Neural cell (in vitro differentiated cells): ENCODE measurements around the gene CIDEA. TPM values are rescaled to one million over a fixed set of nuclear protein-coding genes. Genes with fewer than 3 reads are reported as not detected.
"Not testable (repeated sequence)": the region's sequence is repeated elsewhere in the genome, so short reads cannot be mapped to it uniquely, and the experiment has no call there.

Experiments
- H2AFZ ChIP-seq: fragments of 200-600, 300-800 bp; sonication (generic), shearing (Covaris generic); 2 replicates; pipeline ENCODE4 v1.6.0; 2014; ENCODE audit warnings: low read depth, mild to moderate bottlenecking, antibody characterized with exemption, low read length, moderate library complexity
- H3F3A ChIP-seq: fragments of 200-600 bp; shearing (Covaris generic); 2 replicates; pipeline ENCODE4 v1.6.1; 2016; ENCODE audit warnings: mild to moderate bottlenecking, moderate library complexity, mixed read lengths, antibody characterized with exemption, low read length; ENCODE audit not compliant: insufficient read depth, poor library complexity, severe bottlenecking
- H3K27ac ChIP-seq: fragments of 200-600, 300-800 bp; sonication (generic), shearing (Covaris generic); 2 replicates; pipeline ENCODE4 v1.5.1; 2014; ENCODE audit warnings: mild to moderate bottlenecking, low read length, moderate library complexity
- H3K27me3 ChIP-seq: fragments of 300-800, 200-600 bp; sonication (generic), shearing (Covaris generic); 2 replicates; pipeline ENCODE4 v1.6.0; 2014; ENCODE audit warnings: mild to moderate bottlenecking, low read depth, low read length, moderate library complexity; ENCODE audit not compliant: insufficient read depth
- H3K36me3 ChIP-seq: fragments of 300-800, 200-600 bp; sonication (generic), shearing (Covaris generic); 2 replicates; pipeline ENCODE4 v1.5.1; 2014; ENCODE audit warnings: mild to moderate bottlenecking, antibody characterized with exemption, low read length, moderate library complexity; ENCODE audit not compliant: insufficient read depth
- H3K4me2 ChIP-seq: fragments of 300-800, 200-600 bp; sonication (generic), shearing (Covaris generic); 2 replicates; pipeline ENCODE4 v1.6.0; 2014; ENCODE audit warnings: mild to moderate bottlenecking, low read length
- H3K4me3 ChIP-seq: fragments of 300-800, 200-600 bp; sonication (generic), shearing (Covaris generic); 2 replicates; pipeline ENCODE4 v1.5.1; 2014; ENCODE audit warnings: mild to moderate bottlenecking, low read length, moderate library complexity
- H3K79me2 ChIP-seq: fragments of 200-600 bp; shearing (Covaris generic); replicated peaks from 2 replicates; pipeline ENCODE4 v1.6.0; 2014; ENCODE audit warnings: mild to moderate bottlenecking, low read length, moderate library complexity; ENCODE audit not compliant: insufficient read depth
- H3K9ac ChIP-seq: fragments of 300-800, 200-600 bp; sonication (generic), shearing (Covaris generic); 2 replicates; pipeline ENCODE4 v1.6.1; 2016; ENCODE audit warnings: mild to moderate bottlenecking, low read length, mixed read lengths
- H3K9me2 ChIP-seq: fragments of 200-600 bp; shearing (Covaris generic); 2 replicates; pipeline ENCODE4 v1.6.1; 2016; ENCODE audit warnings: mild to moderate bottlenecking, low read length, mixed read lengths; ENCODE audit not compliant: insufficient read depth
- H3K9me3 ChIP-seq: fragments of 200-600, 300-800 bp; sonication (generic), shearing (Covaris generic); 2 replicates; pipeline ENCODE4 v1.6.1; 2016; ENCODE audit warnings: mild to moderate bottlenecking, mixed run types, low read length, moderate library complexity, mixed read lengths
- H4K20me1 ChIP-seq: fragments of 200-600 bp; shearing (Covaris generic); 2 replicates; pipeline ENCODE4 v1.6.1; 2016; ENCODE audit warnings: mild to moderate bottlenecking, mixed run types; ENCODE audit not compliant: insufficient read depth
- EP300 ChIP-seq: fragments of 450-650 bp; conservative IDR thresholded peaks from 2 replicates; pipeline ENCODE4 v1.6.1; 2014; ENCODE audit warnings: antibody characterized with exemption, mild to moderate bottlenecking, moderate library complexity; ENCODE audit not compliant: poor library complexity, severe bottlenecking
- EZH2 ChIP-seq: fragments of 200-600, 300-800 bp; shearing (Covaris generic), sonication (generic); IDR thresholded peaks from 2 replicates; pipeline ENCODE4 v1.6.1; 2014; ENCODE audit warnings: antibody characterized with exemption, low read length, borderline replicate concordance, mild to moderate bottlenecking; ENCODE audit not compliant: insufficient read depth, poor library complexity, severe bottlenecking
- MXI1 ChIP-seq: fragments of 450-650 bp; conservative IDR thresholded peaks from 2 replicates; pipeline ENCODE4 v1.6.1; 2014; ENCODE audit warnings: antibody characterized with exemption, mild to moderate bottlenecking; ENCODE audit not compliant: poor library complexity, severe bottlenecking
- RAD21 ChIP-seq: fragments of 450-650 bp; conservative IDR thresholded peaks from 2 replicates; pipeline ENCODE4 v1.6.1; 2014; ENCODE audit warnings: antibody characterized with exemption, mild to moderate bottlenecking, moderate library complexity
- SMC3 ChIP-seq: fragments of 450-650 bp; conservative IDR thresholded peaks from 2 replicates; pipeline ENCODE4 v1.6.1; 2014; ENCODE audit warnings: antibody characterized with exemption, mild to moderate bottlenecking, moderate library complexity; ENCODE audit not compliant: poor library complexity
- TAF1 ChIP-seq: IDR thresholded peaks from 2 replicates; pipeline ENCODE4 v1.6.1; 2012; ENCODE audit warnings: low read depth
- polyA plus RNA-seq: library from polyadenylated mRNA; depleted of rRNA; stranded (reverse); fragments of >200 nt; gene quantifications from 2 replicates; pipeline ENCODE4 v1.2.3, GENCODE V29; 2014
- TF ChIP-seq, protein P1 (sequence below): IDR thresholded peaks from 2 replicates; pipeline ENCODE4 v1.6.1; 2012; ENCODE audit warnings: borderline replicate concordance

The CIDEA gene
- polyA plus RNA-seq, 1 donor from 2014 or later, result not detected

DNA sequence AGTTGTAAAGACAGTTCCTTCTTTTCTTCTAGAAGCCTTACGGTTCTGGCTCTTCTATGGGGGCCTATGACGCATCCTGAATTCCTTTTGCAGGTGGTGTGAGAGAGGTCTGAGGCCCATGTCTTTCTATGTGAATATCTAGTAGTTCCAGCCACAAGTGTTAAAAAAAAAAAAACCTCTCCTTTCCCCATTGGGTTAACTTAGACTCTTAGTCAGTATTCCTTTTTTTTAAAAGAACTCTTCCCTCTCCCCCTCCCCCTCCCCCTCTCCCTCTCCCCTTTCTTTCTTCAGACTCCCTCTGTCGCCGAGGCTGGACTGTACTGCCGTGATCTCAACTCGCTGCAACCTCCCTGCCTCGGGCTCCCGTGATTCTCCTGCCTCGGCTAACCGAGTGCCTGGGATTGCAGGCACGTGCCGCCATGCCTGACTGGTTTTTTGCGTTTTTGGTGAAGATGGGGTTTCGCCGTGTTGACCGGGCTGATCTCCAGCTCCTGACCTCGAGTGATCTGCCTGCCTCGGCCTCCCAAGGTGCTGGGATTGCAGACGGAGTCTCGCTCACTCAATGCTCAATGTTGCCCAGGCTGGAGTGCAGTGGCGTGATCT, 11.4 kb upstream of the CIDEA start:
- H3K9me2 ChIP-seq, result no peaks in the 10 kb centered on the region
- no peak overlapping the region for H3K9ac ChIP-seq
- no peak overlapping the region for H3K27ac ChIP-seq
- TF ChIP-seq MXI1 (no peak), RAD21 (no peak), EZH2 (no peak), EP300 (no peak), TAF1 (no peak), SMC3 (no peak)
- TF ChIP-seq, protein P1, sequence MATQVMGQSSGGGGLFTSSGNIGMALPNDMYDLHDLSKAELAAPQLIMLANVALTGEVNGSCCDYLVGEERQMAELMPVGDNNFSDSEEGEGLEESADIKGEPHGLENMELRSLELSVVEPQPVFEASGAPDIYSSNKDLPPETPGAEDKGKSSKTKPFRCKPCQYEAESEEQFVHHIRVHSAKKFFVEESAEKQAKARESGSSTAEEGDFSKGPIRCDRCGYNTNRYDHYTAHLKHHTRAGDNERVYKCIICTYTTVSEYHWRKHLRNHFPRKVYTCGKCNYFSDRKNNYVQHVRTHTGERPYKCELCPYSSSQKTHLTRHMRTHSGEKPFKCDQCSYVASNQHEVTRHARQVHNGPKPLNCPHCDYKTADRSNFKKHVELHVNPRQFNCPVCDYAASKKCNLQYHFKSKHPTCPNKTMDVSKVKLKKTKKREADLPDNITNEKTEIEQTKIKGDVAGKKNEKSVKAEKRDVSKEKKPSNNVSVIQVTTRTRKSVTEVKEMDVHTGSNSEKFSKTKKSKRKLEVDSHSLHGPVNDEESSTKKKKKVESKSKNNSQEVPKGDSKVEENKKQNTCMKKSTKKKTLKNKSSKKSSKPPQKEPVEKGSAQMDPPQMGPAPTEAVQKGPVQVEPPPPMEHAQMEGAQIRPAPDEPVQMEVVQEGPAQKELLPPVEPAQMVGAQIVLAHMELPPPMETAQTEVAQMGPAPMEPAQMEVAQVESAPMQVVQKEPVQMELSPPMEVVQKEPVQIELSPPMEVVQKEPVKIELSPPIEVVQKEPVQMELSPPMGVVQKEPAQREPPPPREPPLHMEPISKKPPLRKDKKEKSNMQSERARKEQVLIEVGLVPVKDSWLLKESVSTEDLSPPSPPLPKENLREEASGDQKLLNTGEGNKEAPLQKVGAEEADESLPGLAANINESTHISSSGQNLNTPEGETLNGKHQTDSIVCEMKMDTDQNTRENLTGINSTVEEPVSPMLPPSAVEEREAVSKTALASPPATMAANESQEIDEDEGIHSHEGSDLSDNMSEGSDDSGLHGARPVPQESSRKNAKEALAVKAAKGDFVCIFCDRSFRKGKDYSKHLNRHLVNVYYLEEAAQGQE, result no peak
- no peaks in the 10 kb centered on the region for H3F3A ChIP-seq
- no peaks in the 10 kb centered on the region for H4K20me1 ChIP-seq
- no peaks in the 10 kb centered on the region for H3K9me3 ChIP-seq
- no peak overlapping the region for H3K4me3 ChIP-seq
- no peaks in the 10 kb centered on the region for H3K36me3 ChIP-seq
- H3K27me3 ChIP-seq, result no peaks in the 10 kb centered on the region
- H3K4me2 ChIP-seq, result no peak overlapping the region
- H3K79me2 ChIP-seq, result no peaks in the 10 kb centered on the region
- no peak overlapping the region for H2AFZ ChIP-seq

DNA sequence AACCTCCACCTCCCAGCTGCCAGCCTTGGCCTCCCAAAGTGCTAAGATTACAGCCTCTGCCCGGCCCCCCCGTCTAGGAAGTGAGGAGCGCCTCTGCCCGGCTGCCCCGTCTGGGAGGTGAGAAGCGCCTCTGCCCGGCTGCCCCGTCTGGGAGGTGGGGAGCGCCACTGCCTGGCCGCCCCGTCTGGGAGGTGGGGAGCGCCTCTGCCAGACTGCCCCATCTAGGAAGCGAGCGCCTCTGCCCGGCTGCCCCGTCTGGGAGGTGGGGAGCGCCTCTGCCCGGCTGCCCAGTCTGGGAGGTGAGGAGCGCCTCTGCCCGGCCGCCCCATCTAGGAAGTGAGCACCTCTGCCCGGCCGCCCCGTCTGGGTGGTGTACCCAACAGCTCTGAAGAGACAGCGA, 10.9 kb upstream of the CIDEA start:
- H4K20me1 ChIP-seq, H3K9ac ChIP-seq, H3F3A ChIP-seq, H3K4me3 ChIP-seq, H3K9me3 ChIP-seq, H3K9me2 ChIP-seq, H3K27ac ChIP-seq, H3K4me2 ChIP-seq, H3K27me3 ChIP-seq, H2AFZ ChIP-seq, H3K79me2 ChIP-seq, H3K36me3 ChIP-seq: not testable (repeated sequence)

DNA sequence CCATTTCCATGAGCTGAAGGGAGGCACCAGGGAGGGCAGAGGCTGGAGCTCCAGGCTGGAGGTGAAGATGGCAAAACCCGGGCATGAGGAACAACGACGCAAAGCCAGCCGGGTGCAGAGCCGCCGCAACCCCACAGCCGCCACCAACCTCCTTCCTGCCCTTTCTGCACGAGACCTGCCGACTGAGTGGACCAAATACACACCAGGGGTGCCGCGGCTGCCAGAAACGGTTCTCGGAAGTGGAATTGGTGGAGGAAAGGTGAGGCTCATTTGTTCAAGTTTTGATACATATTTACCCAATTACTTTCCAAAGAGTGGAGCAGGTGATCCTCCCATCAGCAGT, 8.4 kb upstream of the CIDEA start:
- H2AFZ ChIP-seq, result no peak overlapping the region
- no peak overlapping the region for H3K4me3 ChIP-seq
- H3F3A ChIP-seq, result no peaks in the 10 kb centered on the region
- no peak overlapping the region for H3K27ac ChIP-seq
- no peaks in the 10 kb centered on the region for H3K36me3 ChIP-seq
- no peaks in the 10 kb centered on the region for H3K79me2 ChIP-seq
- no peaks in the 10 kb centered on the region for H3K9me2 ChIP-seq
- no peak overlapping the region for H3K4me2 ChIP-seq
- H3K9ac ChIP-seq, result no peak overlapping the region
- TF ChIP-seq, protein P1, result no peak
- H4K20me1 ChIP-seq, result no peaks in the 10 kb centered on the region
- H3K27me3 ChIP-seq, result no peaks in the 10 kb centered on the region
- H3K9me3 ChIP-seq, result no peaks in the 10 kb centered on the region
